SK-N-SH (cell line): ENCODE measurements around the gene ID4. TPM values are rescaled to one million over a fixed set of nuclear protein-coding genes. Genes with fewer than 3 reads are reported as not detected.
A peak's percentile ranks its signal among the peaks of the same experiment; 100 is the strongest.

Source experiments
- CTCF ChIA-PET: fragments of 300-600, 350-600 bp; formaldehyde crosslinking; extraction: SDS; loops from one replicate; lab custom pipeline; 2021; lab: Yijun Ruan, JAX
- POLR2A ChIA-PET: fragments of 350-600 bp; sonication (Branson Sonifier 250); formaldehyde crosslinking; extraction: SDS; loops from one replicate; lab custom pipeline; 2020; ENCODE audit warnings: antibody characterized with exemption, inconsistent platforms; lab: Yijun Ruan, JAX
- DNase-seq: peaks from one replicate; pipeline ENCODE4 v3.0.0; 2012
- H2AFZ ChIP-seq: fragments of 200-600 bp; sonication (generic); 2 replicates; pipeline ENCODE4 v1.8.1; 2016; ENCODE audit warnings: antibody characterized with exemption, mild to moderate bottlenecking, low read depth
- H3F3A ChIP-seq: fragments of 200-600 bp; sonication (generic); replicated peaks from 2 replicates; pipeline ENCODE3; 2016; ENCODE audit warnings: antibody characterized with exemption, mild to moderate bottlenecking; ENCODE audit not compliant: insufficient read depth
- H3K27ac ChIP-seq, 2 experiments: fragments of 200-500 bp in 1 of 2; fragments of 200-600 bp in 1 of 2; sonication (Bioruptor generic) in 1 of 2; sonication (generic), shearing (Covaris generic) in 1 of 2; 2 replicates each; pipeline versions ENCODE4 v1.5.1 to v1.6.1; 2014 to 2016; ENCODE audit warnings: low read depth in 2 of 2, inconsistent platforms in 1 of 2, low read length in 1 of 2, mild to moderate bottlenecking in 1 of 2, mixed read lengths in 1 of 2
- H3K27me3 ChIP-seq: fragments of 200-600 bp; sonication (generic), shearing (Covaris generic); 2 replicates; pipeline ENCODE4 v1.6.1; 2016; ENCODE audit warnings: mixed run types; ENCODE audit not compliant: insufficient read depth
- H3K36me3 ChIP-seq, 2 experiments: fragments of 200-500 bp in 1 of 2; fragments of 200-600 bp in 1 of 2; sonication (Bioruptor generic) in 1 of 2; sonication (generic) in 1 of 2; replicated peaks in 1 of 2; 2 replicates each; pipeline versions ENCODE3 to v1.5.1; 2014 to 2016; ENCODE audit warnings: low read length in 1 of 2, mild to moderate bottlenecking in 1 of 2; ENCODE audit not compliant: insufficient read depth in 2 of 2, control insufficient read depth in 1 of 2
- H3K4me1 ChIP-seq, 2 experiments: fragments of 200-500 bp in 1 of 2; fragments of 200-600 bp in 1 of 2; sonication (Bioruptor generic) in 1 of 2; sonication (generic), shearing (Covaris generic) in 1 of 2; 2 replicates each; pipeline versions ENCODE4 v1.5.1 to v1.6.1; 2014 to 2016; ENCODE audit warnings: low read depth in 1 of 2, low read length in 1 of 2, mixed run types in 1 of 2; ENCODE audit not compliant: insufficient read depth in 2 of 2, control insufficient read depth in 1 of 2
- H3K4me2 ChIP-seq: fragments of 200-600 bp; sonication (generic), shearing (Covaris generic); 2 replicates; pipeline ENCODE4 v1.6.1; 2017; ENCODE audit warnings: mixed run types
- H3K4me3 ChIP-seq, 2 experiments: fragments of 200-500 bp in 1 of 2; fragments of 200-600 bp in 1 of 2; sonication (Bioruptor generic) in 1 of 2; sonication (generic), shearing (Covaris generic) in 1 of 2; 2 replicates each; pipeline versions ENCODE4 v1.5.1 to v1.8.1; 2014 to 2016; ENCODE audit warnings: low read depth in 2 of 2, inconsistent platforms in 1 of 2, low read length in 1 of 2, mild to moderate bottlenecking in 1 of 2, mixed read lengths in 1 of 2, moderate library complexity in 1 of 2
- H3K79me2 ChIP-seq: fragments of 200-600 bp; sonication (generic); 2 replicates; pipeline ENCODE4 v1.8.1; 2017; ENCODE audit warnings: mild to moderate bottlenecking; ENCODE audit not compliant: insufficient read depth
- H3K9ac ChIP-seq: fragments of 200-600 bp; sonication (generic); 2 replicates; pipeline ENCODE4 v1.6.1; 2017; ENCODE audit warnings: mixed run types
- H3K9me2 ChIP-seq: fragments of 200-600 bp; sonication (generic); 2 replicates; pipeline ENCODE4 v1.6.1; 2017; ENCODE audit warnings: mixed run types
- H3K9me3 ChIP-seq: fragments of 200-600 bp; sonication (generic); 2 replicates; pipeline ENCODE4 v1.6.1; 2017; ENCODE audit warnings: mixed run types, mild to moderate bottlenecking, moderate library complexity
- H4K20me1 ChIP-seq: fragments of 200-600 bp; sonication (generic); 2 replicates; pipeline ENCODE4 v1.6.1; 2017; ENCODE audit warnings: mild to moderate bottlenecking, mixed run types; ENCODE audit not compliant: insufficient read depth
- CHD2 ChIP-seq: fragments of 150-350 bp; IDR thresholded peaks from 2 replicates; pipeline ENCODE4 v1.6.1; 2018; ENCODE audit warnings: low read length; ENCODE audit not compliant: partially characterized antibody
- CTCF ChIP-seq: fragments of 200-600 bp; sonication (generic); IDR thresholded peaks from 2 replicates; pipeline ENCODE4 v1.6.1; 2017; ENCODE audit warnings: antibody characterized with exemption, mild to moderate bottlenecking, moderate library complexity
- ELF1 ChIP-seq: IDR thresholded peaks from 2 replicates; pipeline ENCODE4 v1.4.0; 2012
- EZH2phosphoT487 ChIP-seq: fragments of 200-600 bp; sonication (generic); IDR thresholded peaks from 2 replicates; pipeline ENCODE4 v1.6.1; 2017; ENCODE audit warnings: low read depth, mixed run types, mild to moderate bottlenecking, antibody characterized with exemption, moderate library complexity, borderline replicate concordance
- FOSL2 ChIP-seq: IDR thresholded peaks from 2 replicates; pipeline ENCODE4 v1.4.0; 2012; ENCODE audit warnings: low read depth, mild to moderate bottlenecking, moderate library complexity, borderline replicate concordance
- FOXM1 ChIP-seq: IDR thresholded peaks from 2 replicates; pipeline ENCODE4 v1.4.0; 2012; ENCODE audit warnings: low read depth, mild to moderate bottlenecking
- GATA2 ChIP-seq: sonication (generic); formaldehyde crosslinking; IDR thresholded peaks from 2 replicates; pipeline ENCODE4 v1.5.0; 2020; ENCODE audit warnings: mild to moderate bottlenecking, missing genetic modification reagents
- IRF3 ChIP-seq: fragments of 150-350 bp; IDR thresholded peaks from 2 replicates; pipeline ENCODE4 v1.6.1; 2016; ENCODE audit warnings: mild to moderate bottlenecking, low read depth, low read length
- NFIC ChIP-seq: IDR thresholded peaks from 2 replicates; pipeline ENCODE4 v1.4.0; 2012; ENCODE audit warnings: borderline replicate concordance
- NRF1 ChIP-seq: IDR thresholded peaks from 2 replicates; pipeline ENCODE4 v1.6.1; 2012; ENCODE audit warnings: low read depth, mild to moderate bottlenecking, low read length
- POLR2AphosphoS5 ChIP-seq: IDR thresholded peaks from 2 replicates; pipeline ENCODE4 v1.6.1; 2012; ENCODE audit warnings: low read depth, low read length
- RAD21 ChIP-seq: IDR thresholded peaks from 2 replicates; pipeline ENCODE4 v1.6.1; 2012; ENCODE audit warnings: mild to moderate bottlenecking, low read length
- RCOR1 ChIP-seq: fragments of 150-350 bp; IDR thresholded peaks from 2 replicates; pipeline ENCODE4 v1.6.1; 2017; ENCODE audit warnings: antibody characterized with exemption, low read length
- RXRA ChIP-seq: IDR thresholded peaks from 2 replicates; pipeline ENCODE4 v1.4.0; 2012; ENCODE audit warnings: low read depth, mild to moderate bottlenecking, borderline replicate concordance
- SMC3 ChIP-seq: IDR thresholded peaks from 2 replicates; pipeline ENCODE4 v1.6.1; 2012; ENCODE audit warnings: low read depth, low read length, improper control_type of control experiment
- TAF1 ChIP-seq: IDR thresholded peaks from 2 replicates; pipeline ENCODE4 v1.6.1; 2012; ENCODE audit warnings: low read depth, mild to moderate bottlenecking, low read length, moderate library complexity, borderline replicate concordance
- TEAD4 ChIP-seq: IDR thresholded peaks from 2 replicates; pipeline ENCODE4 v1.4.0; 2012; ENCODE audit warnings: mild to moderate bottlenecking, borderline replicate concordance; ENCODE audit not compliant: insufficient read depth
- USF1 ChIP-seq: IDR thresholded peaks from 2 replicates; pipeline ENCODE4 v1.4.0; 2012; ENCODE audit warnings: low read depth, borderline replicate concordance
- USF2 ChIP-seq: fragments of 150-350 bp; IDR thresholded peaks from 2 replicates; pipeline ENCODE4 v1.6.1; 2017; ENCODE audit warnings: antibody characterized with exemption, low read length, low read depth, borderline replicate concordance
- YY1 ChIP-seq: IDR thresholded peaks from 2 replicates; pipeline ENCODE4 v1.4.0; 2012; ENCODE audit warnings: low read depth, mild to moderate bottlenecking
- WGBS: methylation state at CpG from one replicate; pipeline ENCODE4 v1.1.6; 2017; ENCODE audit warnings: low lambda C conversion rate; 5-methylcytosine and 5-hydroxymethylcytosine counted together
- polyA plus RNA-seq, 3 experiments: library from polyadenylated mRNA; depleted of rRNA; stranded (reverse); fragments of >200 nt; gene quantifications; 2 replicates each; pipeline ENCODE4 v1.2.3, GENCODE V29; 2012

Gene ID4
- polyA plus RNA-seq, 1 of the 3 experiments (the other 2 are of a cell fraction): 4.9 TPM

GRCh38 chr6:19865178-19865577 lies 28.0 kb downstream of the ID4 start:
- ChIA-PET POLR2A (no interaction called here), CTCF (no interaction called here)
- H3K27ac ChIP-seq: no peak overlapping the region
- no peak overlapping the region for H3K4me3 ChIP-seq
- no peaks in the 10 kb centered on the region for H4K20me1 ChIP-seq
- H3K36me3 ChIP-seq: no peaks in the 10 kb centered on the region
- H3K9me2 ChIP-seq: no peaks in the 10 kb centered on the region
- H3K79me2 ChIP-seq: no peaks in the 10 kb centered on the region
- no peak overlapping the region for H3K9ac ChIP-seq
- no peak for DNase-seq
- no peak overlapping the region for H3K4me2 ChIP-seq
- H3K9me3 ChIP-seq: no peaks in the 10 kb centered on the region
- WGBS: 0% methylated on average over 1 of the region's 1 CpG
- no peaks in the 10 kb centered on the region for H3F3A ChIP-seq
- no peak overlapping the region for H2AFZ ChIP-seq
- peaks cover 0 to 4% of the 10 kb centered on the region in 2 experiments; a peak in 1 of 4 replicates for H3K4me1 ChIP-seq
- peaks cover 6% of the 10 kb centered on the region; the same call in 1 of the 2 replicates for H3K27me3 ChIP-seq
- TF ChIP-seq USF1 (no peak), YY1 (no peak), RXRA (no peak), RAD21 (no peak), TEAD4 (no peak), IRF3 (no peak), FOXM1 (no peak), NFIC (no peak), ELF1 (no peak), RCOR1 (no peak), NRF1 (no peak), USF2 (no peak)

GRCh38 chr6:19866173-19866984 lies 29.2 kb downstream of the ID4 start:
- 12% methylated on average over 18 of the region's 18 CpGs for WGBS

More at GRCh38 chr6:19866173-19866984, 29.2 kb downstream of the ID4 start:
- Histone ChIP-seq H3K4me1 (peaks cover 0 to 4% of the 10 kb centered on the region in 2 experiments; a peak in 1 of 4 replicates), H3K36me3 (no peaks in the 10 kb centered on the region), H3F3A (no peaks in the 10 kb centered on the region), H3K79me2 (no peaks in the 10 kb centered on the region), H3K9ac (no peak overlapping the region), H3K4me3 (peak overlapping the region; percentile 12 to 24; a peak in 1 of 4 replicates), H3K27me3 (peaks cover 6% of the 10 kb centered on the region; the same call in 1 of the 2 replicates), H3K9me3 (no peaks in the 10 kb centered on the region), H3K27ac (no peak overlapping the region), H3K4me2 (peak overlapping the region; percentile 68), H3K9me2 (no peaks in the 10 kb centered on the region), H2AFZ (peak overlapping the region; percentile 74), H4K20me1 (no peaks in the 10 kb centered on the region)
- ChIA-PET CTCF (interaction anchor here (1.2 kb wide), 1 partner anchor 15 kb away, joined by 7 read pairs; no protein-coding TSS in a partner anchor), POLR2A (no interaction called here)
- no peak for TF ChIP-seq POLR2AphosphoS5
- TF ChIP-seq IRF3: no peak
- TF ChIP-seq EZH2phosphoT487: no peak
- no peak for TF ChIP-seq FOSL2
- TF ChIP-seq GATA2: no peak
- TF ChIP-seq CHD2: no peak
- no peak for TF ChIP-seq CTCF
- no peak for TF ChIP-seq TAF1
- no peak for TF ChIP-seq SMC3
- no peak for TF ChIP-seq FOXM1
- no peak for DNase-seq
